Measurements from ENCODE around the gene DVL1. TPM values are rescaled to one million over a fixed set of nuclear protein-coding genes. Genes with fewer than 3 reads are reported as not detected.
A peak's percentile ranks its signal among the peaks of the same experiment; 100 is the strongest.

DVL1 gene
- total RNA-seq, 2 experiments from 2014 or later: 26.8 to 29.0 TPM

GRCh38 chr1:1302006-1302430 is 47.2 kb downstream of the DVL1 start:
- H3K27ac Mint-ChIP-seq: no peak overlapping the region
- no peaks in the 10 kb centered on the region for H3K9me3 Mint-ChIP-seq
- DNase-seq: no peak
- no peak overlapping the region for H3K4me3 Mint-ChIP-seq
- H3K36me3 Mint-ChIP-seq: no peaks in the 10 kb centered on the region
- no peaks in the 10 kb centered on the region for H3K27me3 Mint-ChIP-seq
- H3K4me1 Mint-ChIP-seq: peaks cover 18% of the 10 kb centered on the region

- no peak for DNase-seq
- Mint-ChIP-seq H3K27ac (no peak overlapping the region), H3K27me3 (no peaks in the 10 kb centered on the region), H3K4me1 (peaks cover 5% of the 10 kb centered on the region), H3K36me3 (no peaks in the 10 kb centered on the region), H3K4me3 (no peak overlapping the region), H3K9me3 (no peaks in the 10 kb centered on the region)
Measured at GRCh38 chr1:1300352-1300739, 48.9 kb downstream of the DVL1 start.

GRCh38 chr1:1299686-1300351 is 49.4 kb downstream of the DVL1 start:
- peak; percentile 41 for DNase-seq
- no peak overlapping the region for H3K27ac Mint-ChIP-seq
- H3K27me3 Mint-ChIP-seq: no peaks in the 10 kb centered on the region
- H3K9me3 Mint-ChIP-seq: no peaks in the 10 kb centered on the region
- no peak overlapping the region for H3K4me3 Mint-ChIP-seq
- H3K4me1 Mint-ChIP-seq: peaks cover 2% of the 10 kb centered on the region
- no peaks in the 10 kb centered on the region for H3K36me3 Mint-ChIP-seq

GRCh38 chr1:1298861-1299685 is 50.1 kb downstream of the DVL1 start:
- no peak for DNase-seq
- no peaks in the 10 kb centered on the region for H3K9me3 Mint-ChIP-seq
- H3K4me3 Mint-ChIP-seq: no peak overlapping the region
- no peak overlapping the region for H3K27ac Mint-ChIP-seq
- no peaks in the 10 kb centered on the region for H3K4me1 Mint-ChIP-seq
- H3K36me3 Mint-ChIP-seq: no peaks in the 10 kb centered on the region
- H3K27me3 Mint-ChIP-seq: no peaks in the 10 kb centered on the region

- no peak overlapping the region for H3K4me3 Mint-ChIP-seq
- H3K27ac Mint-ChIP-seq: no peak overlapping the region
- no peaks in the 10 kb centered on the region for H3K36me3 Mint-ChIP-seq
- H3K9me3 Mint-ChIP-seq: no peaks in the 10 kb centered on the region
- no peaks in the 10 kb centered on the region for H3K27me3 Mint-ChIP-seq
- H3K4me1 Mint-ChIP-seq: no peaks in the 10 kb centered on the region
- DNase-seq: no peak
Measured at GRCh38 chr1:1297802-1298424, 51.3 kb downstream of the DVL1 start.

GRCh38 chr1:1296070-1297061 is 52.9 kb downstream of the DVL1 start:
- no peaks in the 10 kb centered on the region for H3K27me3 Mint-ChIP-seq
- H3K36me3 Mint-ChIP-seq: no peaks in the 10 kb centered on the region
- no peaks in the 10 kb centered on the region for H3K9me3 Mint-ChIP-seq
- no peak overlapping the region for H3K27ac Mint-ChIP-seq
- H3K4me3 Mint-ChIP-seq: no peak overlapping the region
- DNase-seq: no peak
- H3K4me1 Mint-ChIP-seq: no peaks in the 10 kb centered on the region

- H3K36me3 Mint-ChIP-seq: no peaks in the 10 kb centered on the region
- no peaks in the 10 kb centered on the region for H3K4me1 Mint-ChIP-seq
- no peaks in the 10 kb centered on the region for H3K27me3 Mint-ChIP-seq
- no peak overlapping the region for H3K4me3 Mint-ChIP-seq
- DNase-seq: no peak
- no peak overlapping the region for H3K27ac Mint-ChIP-seq
- H3K9me3 Mint-ChIP-seq: no peaks in the 10 kb centered on the region
Measured at GRCh38 chr1:1295154-1295923, 53.9 kb downstream of the DVL1 start.

GRCh38 chr1:1294250-1294890 is 54.8 kb downstream of the DVL1 start:
- H3K9me3 Mint-ChIP-seq: no peaks in the 10 kb centered on the region
- H3K27ac Mint-ChIP-seq: no peak overlapping the region
- H3K4me1 Mint-ChIP-seq: no peaks in the 10 kb centered on the region
- DNase-seq: no peak
- no peaks in the 10 kb centered on the region for H3K27me3 Mint-ChIP-seq
- no peaks in the 10 kb centered on the region for H3K36me3 Mint-ChIP-seq
- H3K4me3 Mint-ChIP-seq: no peak overlapping the region

GRCh38 chr1:1293263-1294249 is 55.7 kb downstream of the DVL1 start:
- Mint-ChIP-seq H3K27me3 (no peaks in the 10 kb centered on the region), H3K9me3 (no peaks in the 10 kb centered on the region), H3K4me3 (no peak overlapping the region), H3K4me1 (no peaks in the 10 kb centered on the region), H3K36me3 (no peaks in the 10 kb centered on the region), H3K27ac (no peak overlapping the region)
- DNase-seq: no peak

GRCh38 chr1:1292851-1293250 is 56.4 kb downstream of the DVL1 start:
- no peaks in the 10 kb centered on the region for H3K9me3 Mint-ChIP-seq
- H3K4me1 Mint-ChIP-seq: no peaks in the 10 kb centered on the region
- no peak overlapping the region for H3K27ac Mint-ChIP-seq
- DNase-seq: no peak
- H3K27me3 Mint-ChIP-seq: no peaks in the 10 kb centered on the region
- H3K36me3 Mint-ChIP-seq: no peaks in the 10 kb centered on the region
- H3K4me3 Mint-ChIP-seq: no peak overlapping the region

GRCh38 chr1:1292442-1292779 is 56.8 kb downstream of the DVL1 start:
- H3K4me3 Mint-ChIP-seq: no peak overlapping the region
- no peaks in the 10 kb centered on the region for H3K27me3 Mint-ChIP-seq
- DNase-seq: no peak
- no peaks in the 10 kb centered on the region for H3K36me3 Mint-ChIP-seq
- H3K4me1 Mint-ChIP-seq: no peaks in the 10 kb centered on the region
- H3K27ac Mint-ChIP-seq: no peak overlapping the region
- H3K9me3 Mint-ChIP-seq: no peaks in the 10 kb centered on the region

- H3K9me3 Mint-ChIP-seq: no peaks in the 10 kb centered on the region
- no peaks in the 10 kb centered on the region for H3K4me1 Mint-ChIP-seq
- peak; percentile 64 for DNase-seq
- no peaks in the 10 kb centered on the region for H3K27me3 Mint-ChIP-seq
- no peaks in the 10 kb centered on the region for H3K36me3 Mint-ChIP-seq
- H3K27ac Mint-ChIP-seq: no peak overlapping the region
- H3K4me3 Mint-ChIP-seq: no peak overlapping the region
Measured at GRCh38 chr1:1291548-1292441, 57.4 kb downstream of the DVL1 start.

Measured in activated naive CD8-positive, alpha-beta T cell treated with anti-CD3 and anti-CD28 coated beads for 36 hours (primary cell).